ENCODE results near the gene ZNF710.
"Not testable (repeated sequence)": the region's sequence is repeated elsewhere in the genome, so short reads cannot be mapped to it uniquely, and the experiment has no call there.

The ZNF710 gene, protein sequence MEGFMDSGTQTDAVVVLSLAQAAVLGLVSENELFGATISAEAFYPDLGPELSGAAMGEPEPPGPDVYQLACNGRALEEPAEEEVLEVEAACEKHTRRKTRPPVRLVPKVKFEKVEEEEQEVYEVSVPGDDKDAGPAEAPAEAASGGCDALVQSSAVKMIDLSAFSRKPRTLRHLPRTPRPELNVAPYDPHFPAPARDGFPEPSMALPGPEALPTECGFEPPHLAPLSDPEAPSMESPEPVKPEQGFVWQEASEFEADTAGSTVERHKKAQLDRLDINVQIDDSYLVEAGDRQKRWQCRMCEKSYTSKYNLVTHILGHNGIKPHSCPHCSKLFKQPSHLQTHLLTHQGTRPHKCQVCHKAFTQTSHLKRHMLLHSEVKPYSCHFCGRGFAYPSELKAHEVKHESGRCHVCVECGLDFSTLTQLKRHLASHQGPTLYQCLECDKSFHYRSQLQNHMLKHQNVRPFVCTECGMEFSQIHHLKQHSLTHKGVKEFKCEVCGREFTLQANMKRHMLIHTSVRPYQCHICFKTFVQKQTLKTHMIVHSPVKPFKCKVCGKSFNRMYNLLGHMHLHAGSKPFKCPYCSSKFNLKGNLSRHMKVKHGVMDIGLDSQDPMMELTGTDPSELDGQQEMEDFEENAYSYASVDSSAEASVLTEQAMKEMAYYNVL

GRCh38 chr15:90001062-90001682, at the start of gene ZNF710:
Gene ZNF710, plus strand, starts transcription at chr15:90001324. Its CDS starts 65,814 bp downstream, at chr15:90067138.
- H3K4me1 ChIP-seq (ENCODE audit: control insufficient read depth, insufficient read depth, low read length), result peaks cover 34% of the 10 kb centered on the region
- DNase-seq (ENCODE audit: low read depth), result peak; percentile 81
- no peaks in the 10 kb centered on the region for H3K9me3 ChIP-seq (ENCODE audit: control insufficient read depth, low read length)
- no peaks in the 10 kb centered on the region for H3K27me3 ChIP-seq (replicated peaks; ENCODE audit: control insufficient read depth, insufficient read depth, low read length)
- H3K4me3 ChIP-seq (ENCODE audit: low read length), result peak within 1 kb of the TSS; percentile 85
- peak within 1 kb of the TSS; percentile 92 for H3K9ac ChIP-seq (ENCODE audit: low read length)
- H3K36me3 ChIP-seq (ENCODE audit: control insufficient read depth, insufficient read depth, low read length, severe bottlenecking), result no peaks in the 10 kb centered on the region

GRCh38 chr15:89954541-89954940, 46.6 kb upstream of the ZNF710 start:
- Histone ChIP-seq H3K36me3 (ENCODE audit: control insufficient read depth, insufficient read depth, low read length, severe bottlenecking) (no peaks in the 10 kb centered on the region), H3K27me3 (replicated peaks; ENCODE audit: control insufficient read depth, insufficient read depth, low read length) (no peaks in the 10 kb centered on the region), H3K9ac (ENCODE audit: low read length) (no peak overlapping the region), H3K4me3 (ENCODE audit: low read length) (no peak overlapping the region), H3K9me3 (ENCODE audit: control insufficient read depth, low read length) (peaks cover 6% of the 10 kb centered on the region), H3K4me1 (ENCODE audit: control insufficient read depth, insufficient read depth, low read length) (no peaks in the 10 kb centered on the region)
- no peak for DNase-seq (ENCODE audit: low read depth)

DNA sequence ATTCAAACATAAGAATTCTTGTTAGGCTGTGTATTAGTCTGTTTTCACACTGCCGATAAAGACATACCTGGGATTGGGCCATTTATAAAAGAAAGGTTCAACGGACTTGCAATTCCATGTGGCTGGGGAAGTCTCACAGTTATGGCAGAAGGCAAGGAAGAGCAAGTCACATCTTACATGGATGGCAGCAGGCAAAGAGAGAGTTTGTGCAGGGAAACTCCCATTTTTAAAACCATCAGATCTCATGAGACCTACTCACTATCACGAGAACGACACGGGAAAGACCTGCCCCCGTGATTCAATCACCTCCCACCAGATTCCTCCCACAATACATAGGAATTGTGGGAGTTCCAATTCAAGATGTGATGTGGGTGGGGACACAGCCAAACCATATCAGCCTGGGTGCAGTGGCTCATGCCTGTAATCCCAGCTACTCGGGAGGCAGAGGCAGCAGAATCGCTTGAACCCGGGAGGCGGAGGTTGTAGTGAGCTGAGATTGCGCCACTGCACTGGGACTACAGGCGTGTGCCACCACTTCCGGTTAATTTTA, 45.6 kb upstream of the ZNF710 start:
- not testable (repeated sequence) for H3K4me3 ChIP-seq (ENCODE audit: low read length); H3K36me3 ChIP-seq (ENCODE audit: control insufficient read depth, insufficient read depth, low read length, severe bottlenecking); DNase-seq (ENCODE audit: low read depth); H3K4me1 ChIP-seq (ENCODE audit: control insufficient read depth, insufficient read depth, low read length); H3K27me3 ChIP-seq (replicated peaks; ENCODE audit: control insufficient read depth, insufficient read depth, low read length); H3K9me3 ChIP-seq (ENCODE audit: control insufficient read depth, low read length); H3K9ac ChIP-seq (ENCODE audit: low read length)

DNA sequence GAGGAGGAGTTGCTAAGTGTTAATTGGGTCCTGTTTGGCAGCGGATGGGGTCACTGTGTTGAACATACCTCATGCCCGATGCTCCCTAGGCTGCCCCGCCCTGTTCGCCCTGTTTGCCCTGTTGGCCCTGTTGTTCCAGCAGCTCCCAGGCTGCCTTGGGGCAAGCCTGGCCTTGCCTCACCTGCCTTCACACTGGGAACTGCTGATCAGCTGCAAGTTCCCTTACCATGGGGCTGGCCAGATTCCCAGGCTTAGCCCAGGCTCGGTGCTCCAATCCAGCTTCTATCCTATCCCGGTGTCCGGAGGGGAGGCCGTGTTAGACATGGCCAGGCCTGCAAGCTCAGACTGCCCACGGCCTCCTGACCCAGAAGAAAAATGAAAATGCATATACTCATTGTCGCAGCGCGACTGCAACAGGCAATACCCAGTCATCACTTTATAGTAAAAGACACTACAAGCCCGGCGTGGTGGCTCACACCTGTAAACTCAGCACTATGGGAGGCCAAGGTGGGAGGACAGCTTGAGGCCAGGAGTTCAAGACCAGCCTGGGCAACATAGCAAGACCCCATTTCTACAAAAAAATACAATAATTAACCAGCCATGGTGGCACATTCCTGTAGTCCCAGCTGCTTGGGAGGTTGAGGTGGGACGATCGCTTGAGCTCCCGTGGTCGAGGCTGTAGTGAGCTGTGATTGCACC, 42.9 kb upstream of the ZNF710 start:
- no peak for DNase-seq (ENCODE audit: low read depth)
- no peaks in the 10 kb centered on the region for H3K4me1 ChIP-seq (ENCODE audit: control insufficient read depth, insufficient read depth, low read length)

DNA sequence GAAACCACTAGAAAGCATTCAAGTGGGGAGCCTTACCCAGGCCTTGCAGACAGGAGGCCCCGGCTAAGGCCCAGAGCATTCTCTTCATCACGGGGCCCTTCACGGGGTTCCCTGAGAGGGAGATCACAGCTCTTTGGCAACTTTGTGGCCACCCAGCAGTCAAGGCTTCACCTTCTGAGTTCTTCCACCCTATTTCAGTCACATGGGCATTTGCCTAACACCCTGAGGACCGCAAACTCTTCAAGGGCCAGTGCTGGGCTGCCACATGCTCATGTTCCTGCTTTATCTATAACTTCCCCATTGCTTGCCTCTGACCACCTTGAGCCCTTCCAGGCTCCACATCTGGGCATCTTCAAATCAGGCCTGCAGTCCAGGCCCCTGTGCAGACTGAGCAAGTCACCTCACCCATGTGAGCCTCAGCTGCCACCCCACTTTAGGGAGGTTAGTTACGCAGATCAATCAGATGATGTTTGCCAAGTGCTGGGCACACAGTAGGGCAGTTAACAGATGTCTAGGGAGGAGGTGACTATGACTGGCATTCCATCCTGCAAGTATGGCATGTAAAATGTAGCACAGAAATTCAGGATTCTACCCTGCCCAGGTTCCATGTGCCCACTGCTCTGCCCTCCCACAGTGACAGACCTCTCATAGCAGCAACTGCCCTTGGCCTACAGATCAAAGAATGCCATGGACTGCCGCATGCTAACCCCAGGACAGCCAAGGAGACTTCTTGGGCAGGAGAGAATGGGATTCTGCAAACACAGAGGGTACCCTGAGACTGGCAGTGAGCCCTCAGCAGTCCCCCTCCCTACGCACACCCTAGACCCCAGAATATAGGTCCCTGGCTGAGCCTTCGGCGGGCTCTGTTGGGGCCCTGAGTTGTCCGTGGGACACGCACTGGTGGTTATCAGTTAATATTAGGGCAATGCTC, 37.6 kb upstream of the ZNF710 start:
- no peak for DNase-seq (ENCODE audit: low read depth)
- Histone ChIP-seq H3K9me3 (ENCODE audit: control insufficient read depth, low read length) (no peaks in the 10 kb centered on the region), H3K4me1 (ENCODE audit: control insufficient read depth, insufficient read depth, low read length) (no peaks in the 10 kb centered on the region), H3K9ac (ENCODE audit: low read length) (no peak overlapping the region), H3K27me3 (replicated peaks; ENCODE audit: control insufficient read depth, insufficient read depth, low read length) (no peaks in the 10 kb centered on the region), H3K36me3 (ENCODE audit: control insufficient read depth, insufficient read depth, low read length, severe bottlenecking) (no peaks in the 10 kb centered on the region), H3K4me3 (ENCODE audit: low read length) (no peak overlapping the region)

More for the DNA sequence above, 42.9 kb upstream of the ZNF710 start:
- Histone ChIP-seq H3K4me3 (ENCODE audit: low read length) (no peak overlapping the region), H3K36me3 (ENCODE audit: control insufficient read depth, insufficient read depth, low read length, severe bottlenecking) (no peaks in the 10 kb centered on the region), H3K27me3 (replicated peaks; ENCODE audit: control insufficient read depth, insufficient read depth, low read length) (no peaks in the 10 kb centered on the region), H3K9ac (ENCODE audit: low read length) (no peak overlapping the region), H3K9me3 (ENCODE audit: control insufficient read depth, low read length) (peaks cover 6% of the 10 kb centered on the region)

GRCh38 chr15:89964232-89964954, 36.7 kb upstream of the ZNF710 start:
- DNase-seq (ENCODE audit: low read depth), result no peak
- Histone ChIP-seq H3K36me3 (ENCODE audit: control insufficient read depth, insufficient read depth, low read length, severe bottlenecking) (no peaks in the 10 kb centered on the region), H3K9me3 (ENCODE audit: control insufficient read depth, low read length) (no peaks in the 10 kb centered on the region), H3K4me1 (ENCODE audit: control insufficient read depth, insufficient read depth, low read length) (no peaks in the 10 kb centered on the region), H3K9ac (ENCODE audit: low read length) (no peak overlapping the region), H3K4me3 (ENCODE audit: low read length) (no peak overlapping the region), H3K27me3 (replicated peaks; ENCODE audit: control insufficient read depth, insufficient read depth, low read length) (no peaks in the 10 kb centered on the region)

DNA sequence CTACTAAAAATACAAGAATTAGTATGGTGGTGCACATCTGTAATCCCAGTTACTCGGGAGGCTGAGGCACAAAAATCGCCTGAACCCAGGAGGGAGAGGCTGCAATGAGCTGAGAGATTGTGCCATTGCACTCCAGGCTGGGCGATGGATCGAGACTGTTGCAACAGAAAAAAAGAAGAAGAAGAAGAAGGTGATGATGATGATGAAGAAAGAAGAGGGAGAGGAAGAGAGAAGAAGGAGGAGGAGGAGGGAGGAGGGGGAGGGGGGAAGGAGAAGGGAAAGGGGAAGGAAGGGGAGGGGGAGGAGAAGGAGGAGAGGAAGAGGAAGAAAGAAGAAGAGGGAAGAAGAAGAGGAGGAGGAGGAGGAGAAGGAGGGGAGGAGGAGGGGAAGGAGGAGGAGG, 33.2 kb upstream of the ZNF710 start:
- Histone ChIP-seq H3K4me1 (ENCODE audit: control insufficient read depth, insufficient read depth, low read length) (no peaks in the 10 kb centered on the region), H3K9me3 (ENCODE audit: control insufficient read depth, low read length) (no peaks in the 10 kb centered on the region), H3K9ac (ENCODE audit: low read length) (no peak overlapping the region), H3K36me3 (ENCODE audit: control insufficient read depth, insufficient read depth, low read length, severe bottlenecking) (no peaks in the 10 kb centered on the region), H3K27me3 (replicated peaks; ENCODE audit: control insufficient read depth, insufficient read depth, low read length) (no peaks in the 10 kb centered on the region), H3K4me3 (ENCODE audit: low read length) (no peak overlapping the region)
- DNase-seq (ENCODE audit: low read depth), result no peak

DNA sequence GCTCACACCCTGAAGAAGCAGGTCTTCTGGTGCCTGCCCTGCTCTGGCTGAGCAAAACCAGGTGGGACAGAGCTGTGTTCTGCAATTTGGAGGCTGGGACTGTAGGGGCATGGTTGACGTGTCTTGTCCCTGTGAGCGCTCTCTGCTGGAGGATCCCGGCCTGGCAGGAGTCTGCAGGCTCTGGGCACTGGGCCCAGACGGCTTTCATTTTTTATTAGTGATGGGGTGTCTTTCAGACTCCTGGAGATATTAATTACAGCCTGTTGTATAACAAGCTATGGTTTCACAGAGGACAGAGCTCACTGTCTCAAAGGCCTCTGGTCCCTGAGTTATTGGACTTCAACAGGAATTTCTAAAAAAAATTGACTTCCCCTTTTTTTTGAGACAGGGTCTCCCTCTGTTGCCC, 29.5 kb upstream of the ZNF710 start:
- peak; percentile 56 for DNase-seq (ENCODE audit: low read depth)
- no peaks in the 10 kb centered on the region for H3K36me3 ChIP-seq (ENCODE audit: control insufficient read depth, insufficient read depth, low read length, severe bottlenecking)
- H3K4me3 ChIP-seq (ENCODE audit: low read length), result no peak overlapping the region
- no peak overlapping the region for H3K9ac ChIP-seq (ENCODE audit: low read length)
- no peaks in the 10 kb centered on the region for H3K9me3 ChIP-seq (ENCODE audit: control insufficient read depth, low read length)
- H3K4me1 ChIP-seq (ENCODE audit: control insufficient read depth, insufficient read depth, low read length), result no peaks in the 10 kb centered on the region
- peaks cover 11% of the 10 kb centered on the region for H3K27me3 ChIP-seq (replicated peaks; ENCODE audit: control insufficient read depth, insufficient read depth, low read length)

- Histone ChIP-seq H3K9ac (ENCODE audit: low read length) (no peak overlapping the region), H3K36me3 (ENCODE audit: control insufficient read depth, insufficient read depth, low read length, severe bottlenecking) (no peaks in the 10 kb centered on the region), H3K27me3 (replicated peaks; ENCODE audit: control insufficient read depth, insufficient read depth, low read length) (peaks cover 11% of the 10 kb centered on the region), H3K4me1 (ENCODE audit: control insufficient read depth, insufficient read depth, low read length) (no peaks in the 10 kb centered on the region), H3K4me3 (ENCODE audit: low read length) (no peak overlapping the region), H3K9me3 (ENCODE audit: control insufficient read depth, low read length) (no peaks in the 10 kb centered on the region)
- DNase-seq (ENCODE audit: low read depth), result no peak
Measured at GRCh38 chr15:89972085-89972484, 29.0 kb upstream of the ZNF710 start.

All from adipocyte (in vitro differentiated cells).